OCI-LY1 (cell line): Measurements from ENCODE around the gene ZSCAN9.

Source experiments
- H2AFZ ChIP-seq: fragments of 200-600 bp; sonication (generic), shearing (Covaris generic); 2 replicates; pipeline ENCODE4 v1.6.0; 2014; ENCODE audit warnings: antibody characterized with exemption, mild to moderate bottlenecking, low read length
- H3F3A ChIP-seq: fragments of 200-600 bp; sonication (generic), shearing (Covaris generic); 2 replicates; pipeline ENCODE4 v1.6.0; 2014; ENCODE audit warnings: mild to moderate bottlenecking, antibody characterized with exemption, low read length, moderate library complexity; ENCODE audit not compliant: insufficient read depth
- H3K27ac ChIP-seq: fragments of 200-600 bp; sonication (generic); 2 replicates; pipeline ENCODE4 v1.5.1; 2014; ENCODE audit warnings: low read length, mixed run types, mild to moderate bottlenecking, low read depth; ENCODE audit not compliant: poor library complexity, severe bottlenecking
- H3K27me3 ChIP-seq: fragments of 200-600 bp; sonication (generic); 2 replicates; pipeline ENCODE4 v1.6.0; 2014; ENCODE audit warnings: antibody characterized with exemption, mild to moderate bottlenecking, low read length, moderate library complexity; ENCODE audit not compliant: insufficient read depth
- H3K36me3 ChIP-seq: fragments of 200-600 bp; sonication (generic); 2 replicates; pipeline ENCODE4 v1.6.1; 2014; ENCODE audit warnings: mild to moderate bottlenecking, antibody characterized with exemption, low read length, moderate library complexity, mixed read lengths; ENCODE audit not compliant: insufficient read depth
- H3K4me1 ChIP-seq: fragments of 200-600 bp; sonication (generic); 2 replicates; pipeline ENCODE4 v1.5.1; 2014; ENCODE audit warnings: mild to moderate bottlenecking, low read length, moderate library complexity; ENCODE audit not compliant: insufficient read depth, severe bottlenecking
- H3K4me2 ChIP-seq: fragments of 200-600 bp; sonication (generic), shearing (Covaris generic); 2 replicates; pipeline ENCODE4 v1.6.1; 2014; ENCODE audit warnings: low read length
- H3K4me3 ChIP-seq: fragments of 200-600 bp; sonication (generic); 2 replicates; pipeline ENCODE4 v1.5.1; 2014; ENCODE audit warnings: low read length, low read depth, mild to moderate bottlenecking, mixed read lengths; ENCODE audit not compliant: poor library complexity, severe bottlenecking
- H3K79me2 ChIP-seq: fragments of 200-600 bp; shearing (Covaris generic); 2 replicates; pipeline ENCODE4 v1.6.1; 2016; ENCODE audit warnings: mixed run types, low read length, mixed read lengths; ENCODE audit not compliant: insufficient read depth
- H3K9ac ChIP-seq: fragments of 200-600 bp; sonication (generic), shearing (Covaris generic); 2 replicates; pipeline ENCODE4 v1.6.1; 2014; ENCODE audit warnings: mild to moderate bottlenecking, low read length, mixed read lengths
- H3K9me2 ChIP-seq: fragments of 200-600 bp; sonication (generic), shearing (Covaris generic); 2 replicates; pipeline ENCODE4 v1.6.1; 2014; ENCODE audit warnings: low read depth, mild to moderate bottlenecking, low read length, mixed read lengths
- H3K9me3 ChIP-seq: fragments of 200-600 bp; shearing (Covaris generic); 2 replicates; pipeline ENCODE4 v1.6.1; 2014; ENCODE audit warnings: low read length, mixed read lengths
- H4K20me1 ChIP-seq: fragments of 200-600 bp; sonication (generic), shearing (Covaris generic); 2 replicates; pipeline ENCODE4 v1.6.0; 2016; ENCODE audit warnings: mild to moderate bottlenecking, low read length; ENCODE audit not compliant: insufficient read depth
- EZH2 ChIP-seq: fragments of 200-600 bp; sonication (generic), shearing (Covaris generic); IDR thresholded peaks from 2 replicates; pipeline ENCODE4 v1.8.0; 2017; ENCODE audit warnings: borderline replicate concordance, mixed run types, mild to moderate bottlenecking, antibody characterized with exemption, low read length, moderate library complexity, mixed read lengths
- TF ChIP-seq, protein P1 (sequence below): fragments of 200-600 bp; sonication (generic), shearing (Covaris generic); IDR thresholded peaks from 2 replicates; pipeline ENCODE4 v1.5.1; 2017; ENCODE audit warnings: mild to moderate bottlenecking, antibody characterized with exemption, low read length, moderate library complexity, mixed read lengths

The ZSCAN9 gene

DNA sequence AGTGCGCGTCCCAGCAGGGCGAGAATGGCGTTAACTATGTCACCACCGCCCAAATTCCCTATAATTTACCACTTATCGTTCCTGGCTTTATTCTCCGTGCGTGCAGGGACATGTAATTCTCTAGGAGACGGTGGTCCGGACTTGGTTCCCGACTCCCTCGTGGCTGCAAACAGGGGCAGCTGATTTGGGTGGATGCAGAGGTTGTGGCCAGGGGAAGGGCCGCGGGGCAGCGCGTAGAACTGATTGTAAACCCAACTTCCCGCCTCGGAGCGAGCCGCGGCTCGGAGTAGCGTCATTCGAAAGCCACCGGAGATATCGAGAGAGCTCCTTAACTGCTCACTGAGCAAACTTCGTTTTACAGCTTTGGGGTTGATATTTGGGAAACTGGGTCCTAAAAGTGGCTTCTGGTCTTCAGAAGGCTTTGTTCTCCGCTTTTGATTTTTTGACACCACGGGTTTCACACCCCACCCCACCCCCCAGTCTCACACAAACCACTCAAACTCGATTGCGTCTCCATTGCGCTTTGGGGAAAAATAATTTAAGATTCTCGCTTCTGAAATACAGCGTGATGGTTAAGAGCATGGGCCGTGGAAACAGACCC, 17.5 kb upstream of the ZSCAN9 start:
- no peaks in the 10 kb centered on the region; the same call in 1 of the 2 replicates for H3K36me3 ChIP-seq
- TF ChIP-seq, protein P1, sequence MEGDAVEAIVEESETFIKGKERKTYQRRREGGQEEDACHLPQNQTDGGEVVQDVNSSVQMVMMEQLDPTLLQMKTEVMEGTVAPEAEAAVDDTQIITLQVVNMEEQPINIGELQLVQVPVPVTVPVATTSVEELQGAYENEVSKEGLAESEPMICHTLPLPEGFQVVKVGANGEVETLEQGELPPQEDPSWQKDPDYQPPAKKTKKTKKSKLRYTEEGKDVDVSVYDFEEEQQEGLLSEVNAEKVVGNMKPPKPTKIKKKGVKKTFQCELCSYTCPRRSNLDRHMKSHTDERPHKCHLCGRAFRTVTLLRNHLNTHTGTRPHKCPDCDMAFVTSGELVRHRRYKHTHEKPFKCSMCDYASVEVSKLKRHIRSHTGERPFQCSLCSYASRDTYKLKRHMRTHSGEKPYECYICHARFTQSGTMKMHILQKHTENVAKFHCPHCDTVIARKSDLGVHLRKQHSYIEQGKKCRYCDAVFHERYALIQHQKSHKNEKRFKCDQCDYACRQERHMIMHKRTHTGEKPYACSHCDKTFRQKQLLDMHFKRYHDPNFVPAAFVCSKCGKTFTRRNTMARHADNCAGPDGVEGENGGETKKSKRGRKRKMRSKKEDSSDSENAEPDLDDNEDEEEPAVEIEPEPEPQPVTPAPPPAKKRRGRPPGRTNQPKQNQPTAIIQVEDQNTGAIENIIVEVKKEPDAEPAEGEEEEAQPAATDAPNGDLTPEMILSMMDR, result no peak
- TF ChIP-seq EZH2, result no peak
- no peaks in the 10 kb centered on the region for H3K9me3 ChIP-seq
- no peaks in the 10 kb centered on the region for H4K20me1 ChIP-seq
- H3K79me2 ChIP-seq, result no peaks in the 10 kb centered on the region
- peaks cover 13% of the 10 kb centered on the region for H3K4me1 ChIP-seq
- no peaks in the 10 kb centered on the region for H3K9me2 ChIP-seq
- no peak overlapping the region for H3K9ac ChIP-seq
- no peak overlapping the region for H3K27ac ChIP-seq
- no peak overlapping the region for H2AFZ ChIP-seq
- H3K4me3 ChIP-seq, result no peak overlapping the region
- peaks cover 11% of the 10 kb centered on the region; the same call in 1 of the 2 replicates for H3K27me3 ChIP-seq
- no peaks in the 10 kb centered on the region for H3F3A ChIP-seq
- no peak overlapping the region for H3K4me2 ChIP-seq

DNA sequence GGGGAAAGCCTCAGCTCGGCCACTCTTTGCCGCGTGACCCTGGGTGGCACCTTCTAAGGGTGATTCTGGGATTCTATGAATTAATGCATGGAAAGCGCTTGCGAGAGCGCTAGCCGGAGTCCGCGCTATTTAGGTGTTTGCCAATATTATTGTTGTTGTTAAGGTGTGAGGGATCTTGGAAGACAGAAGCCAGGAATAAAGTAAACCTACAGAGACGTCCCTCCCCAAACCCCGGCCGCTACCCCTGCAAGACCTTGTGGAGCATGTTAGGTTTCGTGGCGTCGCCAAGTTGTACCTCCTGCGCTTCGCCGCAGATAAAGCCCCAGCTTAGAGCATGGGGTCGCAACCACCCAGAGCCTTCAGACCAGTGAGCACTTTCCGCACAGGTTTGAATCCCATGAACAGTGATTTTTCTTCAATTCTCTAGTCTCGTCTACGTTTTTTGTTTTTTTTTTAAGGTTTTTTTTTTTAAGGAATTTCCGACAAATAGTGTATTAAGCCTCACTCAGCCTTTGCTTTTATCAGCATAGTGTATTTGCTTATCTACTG, 16.9 kb upstream of the ZSCAN9 start:
- no peak overlapping the region for H3K4me2 ChIP-seq
- no peak for TF ChIP-seq EZH2
- TF ChIP-seq, protein P1, result no peak
- no peaks in the 10 kb centered on the region for H4K20me1 ChIP-seq
- H3K79me2 ChIP-seq, result no peaks in the 10 kb centered on the region
- no peak overlapping the region for H3K4me3 ChIP-seq
- no peak overlapping the region for H2AFZ ChIP-seq
- H3K9me2 ChIP-seq, result no peaks in the 10 kb centered on the region
- no peaks in the 10 kb centered on the region for H3F3A ChIP-seq
- no peaks in the 10 kb centered on the region; the same call in 1 of the 2 replicates for H3K36me3 ChIP-seq
- no peak overlapping the region for H3K9ac ChIP-seq
- peaks cover 19% of the 10 kb centered on the region for H3K4me1 ChIP-seq
- H3K27ac ChIP-seq, result no peak overlapping the region
- H3K27me3 ChIP-seq, result peaks cover 11% of the 10 kb centered on the region; the same call in 1 of the 2 replicates
- H3K9me3 ChIP-seq, result no peaks in the 10 kb centered on the region

DNA sequence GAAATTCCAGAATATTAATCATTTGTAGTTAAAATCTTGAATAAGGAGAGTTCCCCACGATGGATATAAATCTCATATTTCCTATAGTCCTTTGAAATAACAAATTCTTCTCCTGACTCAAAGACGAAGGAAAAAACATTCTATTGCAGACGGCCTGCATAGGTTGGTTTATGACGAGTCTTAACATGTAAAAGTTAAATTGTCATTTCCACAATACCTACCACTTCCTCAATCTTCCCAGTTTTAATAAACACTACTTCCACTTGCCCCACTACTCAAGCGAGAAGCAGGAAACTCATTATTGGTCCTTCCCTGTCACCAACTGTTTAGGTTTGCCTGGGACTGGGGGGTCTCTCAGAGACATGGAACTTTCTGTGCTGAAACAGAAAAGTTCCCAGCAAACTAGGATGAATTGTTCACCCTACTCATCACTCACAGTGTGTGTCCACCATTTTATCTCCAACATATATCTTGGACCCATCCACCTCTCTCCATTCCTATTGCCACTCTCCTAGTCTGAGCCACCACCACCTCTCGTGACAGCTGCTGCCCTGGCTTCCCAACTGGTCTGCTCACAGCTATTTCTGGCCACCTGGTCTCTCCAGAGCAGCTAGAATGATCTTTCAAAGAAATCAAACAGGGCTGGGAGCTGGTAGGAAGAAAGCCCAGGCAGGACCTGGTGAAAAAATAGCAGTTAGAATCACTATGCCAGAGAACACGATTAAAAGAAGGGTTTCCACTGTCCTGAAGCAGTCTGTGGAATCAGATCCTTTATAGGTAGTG, 15.1 kb upstream of the ZSCAN9 start:
- Histone ChIP-seq H3K4me3 (no peak overlapping the region), H3K9ac (no peak overlapping the region), H3K27ac (no peak overlapping the region), H3K9me3 (no peaks in the 10 kb centered on the region), H3F3A (no peaks in the 10 kb centered on the region), H4K20me1 (no peaks in the 10 kb centered on the region), H3K4me1 (peaks cover 19% of the 10 kb centered on the region), H3K4me2 (no peak overlapping the region), H3K9me2 (no peaks in the 10 kb centered on the region), H3K36me3 (no peaks in the 10 kb centered on the region; the same call in 1 of the 2 replicates), H3K79me2 (no peaks in the 10 kb centered on the region), H3K27me3 (peaks cover 11% of the 10 kb centered on the region; the same call in 1 of the 2 replicates), H2AFZ (no peak overlapping the region)
- no peak for TF ChIP-seq EZH2
- TF ChIP-seq, protein P1, result no peak
